Stimulated activated effector memory CD8-positive, alpha-beta T cell treated with anti-CD3 and anti-CD28 coated beads, Interleukin-12 subunit alpha, Interleukin-12 subunit beta, amount 100 ng/mL, for 72 hours (primary cell): ENCODE measurements around the gene RCSD1.
"Not testable (repeated sequence)": the region's sequence is repeated elsewhere in the genome, so short reads cannot be mapped to it uniquely, and the experiment has no call there.

ENCODE experiments used
- ATAC-seq: fragments of 150-1000 bp; cut with Tn5 transposase; 2 replicates; pipeline ENCODE4 v1.10.0; 2021
- DNase-seq, 2 donors: peaks; one replicate each; pipeline ENCODE4 v3.0.0; 2021 to 2022; ENCODE audit warnings: low spot score in 2 of 2
- H3K27ac Mint-ChIP-seq: one replicate; pipeline ENCODE4 v1.8.0; 2022; ENCODE audit warnings: mild to moderate bottlenecking, mixed read lengths
- H3K36me3 Mint-ChIP-seq: one replicate; pipeline ENCODE4 v1.8.0; 2022; ENCODE audit warnings: mild to moderate bottlenecking, mixed read lengths
- H3K4me1 Mint-ChIP-seq: one replicate; pipeline ENCODE4 v1.8.0; 2022; ENCODE audit warnings: mixed read lengths
- H3K4me3 Mint-ChIP-seq: one replicate; pipeline ENCODE4 v1.8.0; 2022; ENCODE audit warnings: mild to moderate bottlenecking, mixed read lengths
- H3K9me3 Mint-ChIP-seq: one replicate; pipeline ENCODE4 v1.8.0; 2022; ENCODE audit warnings: mixed read lengths

Gene RCSD1

GRCh38 chr1:167737169-167737568 lies 107.1 kb downstream of the RCSD1 start:
- Mint-ChIP-seq H3K9me3 (no peaks in the 10 kb centered on the region), H3K27ac (no peak overlapping the region), H3K4me1 (no peaks in the 10 kb centered on the region), H3K36me3 (no peaks in the 10 kb centered on the region), H3K4me3 (no peak overlapping the region)
- ATAC-seq, result no peak
- no peak for DNase-seq

GRCh38 chr1:167738158-167738557 lies 108.1 kb downstream of the RCSD1 start:
- Mint-ChIP-seq H3K4me3 (no peak overlapping the region), H3K9me3 (no peaks in the 10 kb centered on the region), H3K4me1 (no peaks in the 10 kb centered on the region), H3K36me3 (no peaks in the 10 kb centered on the region), H3K27ac (no peak overlapping the region)
- ATAC-seq, result no peak
- DNase-seq, result no peak

DNA sequence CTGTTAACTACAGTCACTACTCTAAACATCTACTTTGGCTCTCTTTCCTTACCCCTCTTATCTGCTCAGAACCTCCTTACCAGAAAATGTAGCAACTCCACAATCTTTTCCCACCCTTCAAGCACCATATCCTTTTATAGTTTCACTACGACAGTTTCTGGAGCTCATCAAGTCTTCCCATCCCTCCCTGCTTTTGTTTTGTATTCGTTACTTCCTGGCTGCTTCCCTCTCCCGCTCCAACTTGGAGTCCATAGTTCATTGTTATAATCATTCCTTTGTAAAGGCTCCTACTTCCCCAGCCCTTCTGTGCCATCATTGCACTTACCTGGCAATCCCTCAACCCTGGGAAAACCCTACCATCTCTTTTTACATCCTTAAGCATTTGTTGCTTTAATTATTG lies 109.7 kb downstream of the RCSD1 start:
- ATAC-seq (no peak), DNase-seq (no peak)
- H3K4me1 Mint-ChIP-seq, result no peaks in the 10 kb centered on the region
- H3K9me3 Mint-ChIP-seq, result no peaks in the 10 kb centered on the region
- H3K36me3 Mint-ChIP-seq, result no peaks in the 10 kb centered on the region
- H3K4me3 Mint-ChIP-seq, result no peak overlapping the region
- no peak overlapping the region for H3K27ac Mint-ChIP-seq

DNA sequence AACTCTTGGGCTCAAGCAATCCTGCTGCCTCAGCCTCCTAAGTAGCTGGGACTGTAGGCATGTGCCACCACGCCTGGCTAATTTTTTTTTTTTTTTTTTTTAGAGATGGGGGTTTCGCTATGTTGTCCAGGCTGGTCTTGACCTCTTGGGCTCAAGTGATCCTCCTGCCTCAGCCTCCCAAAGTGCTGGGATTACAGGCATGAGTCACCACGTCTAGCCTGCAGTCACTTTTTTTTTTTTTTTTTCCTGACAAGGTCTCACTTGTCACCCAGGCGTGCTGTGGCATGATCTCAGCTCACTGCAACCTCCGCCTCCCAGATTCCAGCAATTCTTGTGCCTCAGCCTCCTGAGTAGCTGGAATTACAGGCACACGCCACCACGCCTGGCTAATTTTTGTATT lies 111.1 kb downstream of the RCSD1 start:
- not testable (repeated sequence) for H3K4me1 Mint-ChIP-seq, ATAC-seq, H3K4me3 Mint-ChIP-seq, H3K27ac Mint-ChIP-seq, H3K9me3 Mint-ChIP-seq, H3K36me3 Mint-ChIP-seq, DNase-seq

- DNase-seq, result not testable (repeated sequence)
These were observed 112.5 kb downstream of the RCSD1 start for GRCh38 chr1:167742392-167743057.

GRCh38 chr1:167744901-167745300 lies 114.9 kb downstream of the RCSD1 start:
- H3K4me3 Mint-ChIP-seq, result no peak overlapping the region
- DNase-seq, result no peak
- H3K4me1 Mint-ChIP-seq, result no peaks in the 10 kb centered on the region
- no peaks in the 10 kb centered on the region for H3K9me3 Mint-ChIP-seq
- no peaks in the 10 kb centered on the region for H3K36me3 Mint-ChIP-seq
- no peak for ATAC-seq
- H3K27ac Mint-ChIP-seq, result no peak overlapping the region

More at GRCh38 chr1:167742392-167743057, 112.5 kb downstream of the RCSD1 start:
- not testable (repeated sequence) for H3K9me3 Mint-ChIP-seq, H3K27ac Mint-ChIP-seq, H3K4me3 Mint-ChIP-seq, ATAC-seq, H3K36me3 Mint-ChIP-seq, H3K4me1 Mint-ChIP-seq

- Mint-ChIP-seq H3K9me3 (no peaks in the 10 kb centered on the region), H3K4me1 (no peaks in the 10 kb centered on the region), H3K36me3 (no peaks in the 10 kb centered on the region), H3K4me3 (no peak overlapping the region), H3K27ac (no peak overlapping the region)
- ATAC-seq (no peak), DNase-seq (no peak)
These were observed 116.1 kb downstream of the RCSD1 start for GRCh38 chr1:167746013-167746672.

DNA sequence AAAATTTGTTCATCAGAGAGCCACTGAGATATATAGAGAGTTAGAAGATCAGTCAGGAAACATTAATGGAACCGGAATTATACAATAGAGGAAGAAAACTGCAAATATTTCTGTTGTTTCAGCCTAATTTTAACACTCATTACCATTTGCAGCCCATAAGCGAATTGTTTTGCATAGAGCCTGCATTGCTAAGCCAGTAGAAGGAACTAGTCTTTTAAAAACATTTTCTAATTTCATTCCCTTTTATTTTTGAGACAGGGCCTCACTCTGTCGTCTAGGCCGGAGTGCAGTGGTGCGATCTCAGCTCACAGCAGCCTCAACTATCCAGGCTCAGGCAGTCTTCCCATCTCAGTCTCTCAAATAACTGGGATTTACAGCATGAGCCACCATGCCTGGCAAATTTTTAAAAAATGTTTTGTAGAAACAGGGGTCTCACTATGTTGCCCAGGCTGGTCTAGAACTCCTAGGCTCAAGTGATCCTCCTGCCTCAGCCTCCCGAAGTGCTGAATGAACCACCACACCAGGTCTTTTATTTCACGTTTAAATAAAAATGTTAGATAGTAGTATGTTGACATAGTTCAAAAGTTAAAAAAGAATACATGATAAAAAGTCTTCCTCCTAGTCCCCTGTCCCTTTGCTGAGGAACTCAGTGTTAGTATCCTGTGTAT lies 117.1 kb downstream of the RCSD1 start:
- Mint-ChIP-seq H3K4me1 (no peaks in the 10 kb centered on the region), H3K36me3 (no peaks in the 10 kb centered on the region), H3K4me3 (no peak overlapping the region), H3K9me3 (no peaks in the 10 kb centered on the region), H3K27ac (no peak overlapping the region)
- no peak for DNase-seq
- ATAC-seq, result no peak

DNA sequence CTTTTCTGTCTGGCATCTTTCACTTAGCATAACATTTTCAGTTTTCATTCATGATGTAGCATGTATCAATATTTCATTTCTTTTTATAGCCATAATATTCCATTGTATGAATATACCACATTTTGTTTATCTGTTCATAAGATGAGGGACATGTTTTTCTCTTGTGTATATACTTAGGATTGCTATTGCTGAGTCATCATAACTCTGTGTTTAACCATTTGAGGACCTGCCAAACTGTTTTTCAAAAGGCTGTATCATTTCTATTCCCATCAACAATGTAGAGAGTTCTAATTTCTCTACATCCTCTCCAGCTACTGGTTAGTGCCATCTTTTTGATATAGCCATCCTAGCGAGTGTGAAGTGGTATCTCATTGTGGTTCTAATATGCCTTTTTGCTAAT lies 118.0 kb downstream of the RCSD1 start:
- H3K4me3 Mint-ChIP-seq, result no peak overlapping the region
- peaks cover 4% of the 10 kb centered on the region for H3K4me1 Mint-ChIP-seq
- H3K9me3 Mint-ChIP-seq, result no peaks in the 10 kb centered on the region
- H3K36me3 Mint-ChIP-seq, result no peaks in the 10 kb centered on the region
- DNase-seq (no peak), ATAC-seq (no peak)
- H3K27ac Mint-ChIP-seq, result no peak overlapping the region

DNA sequence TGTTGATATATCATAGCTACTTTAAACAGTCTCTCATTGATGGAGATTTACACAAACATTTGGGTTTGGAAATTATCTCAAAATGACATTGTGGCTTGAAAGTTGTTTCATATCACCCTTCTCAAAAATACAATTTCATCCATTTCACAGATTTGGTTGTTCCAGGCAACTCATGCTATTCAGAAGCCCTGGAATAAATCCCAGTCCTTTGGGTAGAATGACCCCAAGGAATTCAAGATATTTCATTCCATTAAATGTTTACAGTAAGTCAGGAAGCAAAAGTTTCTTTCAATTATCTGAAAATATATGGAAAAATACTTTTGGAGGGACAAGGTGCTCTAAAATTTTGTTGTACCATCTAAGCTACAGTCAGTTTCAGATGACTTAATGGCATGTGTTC lies 118.9 kb downstream of the RCSD1 start:
- H3K4me1 Mint-ChIP-seq, result peaks cover 6% of the 10 kb centered on the region
- no peak for ATAC-seq
- H3K9me3 Mint-ChIP-seq, result no peaks in the 10 kb centered on the region
- H3K4me3 Mint-ChIP-seq, result no peak overlapping the region
- H3K27ac Mint-ChIP-seq, result no peak overlapping the region
- no peak for DNase-seq
- H3K36me3 Mint-ChIP-seq, result no peaks in the 10 kb centered on the region

DNA sequence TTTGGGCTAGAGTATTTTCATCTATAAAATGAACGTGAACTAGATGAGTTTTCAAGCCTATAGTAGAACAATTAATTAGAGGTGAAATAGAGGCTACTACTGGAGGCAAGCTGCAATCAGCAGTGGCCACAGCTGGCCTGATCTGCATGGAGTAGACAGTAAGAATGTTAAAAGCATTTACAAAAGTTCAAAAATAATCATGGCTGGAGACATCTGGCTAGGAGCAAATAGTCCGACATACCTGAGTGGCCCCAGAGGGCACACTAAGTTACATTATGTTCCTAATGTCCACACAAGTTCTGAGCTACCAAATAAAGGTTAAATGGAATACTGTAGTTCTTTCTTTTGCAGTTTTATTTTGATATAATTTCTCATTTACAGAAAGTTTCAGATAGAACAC lies 119.7 kb downstream of the RCSD1 start:
- Mint-ChIP-seq H3K36me3 (no peaks in the 10 kb centered on the region), H3K27ac (no peak overlapping the region), H3K4me3 (no peak overlapping the region), H3K9me3 (no peaks in the 10 kb centered on the region), H3K4me1 (peaks cover 6% of the 10 kb centered on the region)
- ATAC-seq, result no peak
- no peak for DNase-seq

GRCh38 chr1:167750641-167751040 lies 120.6 kb downstream of the RCSD1 start:
- ATAC-seq (no peak), DNase-seq (no peak)
- Mint-ChIP-seq H3K27ac (no peak overlapping the region), H3K9me3 (no peaks in the 10 kb centered on the region), H3K4me1 (peaks cover 6% of the 10 kb centered on the region), H3K36me3 (no peaks in the 10 kb centered on the region), H3K4me3 (no peak overlapping the region)

GRCh38 chr1:167751676-167752075 lies 121.6 kb downstream of the RCSD1 start:
- no peak overlapping the region for H3K27ac Mint-ChIP-seq
- ATAC-seq (no peak), DNase-seq (no peak)
- H3K36me3 Mint-ChIP-seq, result no peaks in the 10 kb centered on the region
- H3K9me3 Mint-ChIP-seq, result no peaks in the 10 kb centered on the region
- peaks cover 6% of the 10 kb centered on the region for H3K4me1 Mint-ChIP-seq
- H3K4me3 Mint-ChIP-seq, result no peak overlapping the region

GRCh38 chr1:167752219-167752985 lies 122.4 kb downstream of the RCSD1 start:
- ATAC-seq, result peak; percentile 36
- Mint-ChIP-seq H3K36me3 (no peaks in the 10 kb centered on the region), H3K4me3 (no peak overlapping the region), H3K27ac (no peak overlapping the region), H3K4me1 (peaks cover 6% of the 10 kb centered on the region), H3K9me3 (no peaks in the 10 kb centered on the region)
- DNase-seq, result no peak

DNA sequence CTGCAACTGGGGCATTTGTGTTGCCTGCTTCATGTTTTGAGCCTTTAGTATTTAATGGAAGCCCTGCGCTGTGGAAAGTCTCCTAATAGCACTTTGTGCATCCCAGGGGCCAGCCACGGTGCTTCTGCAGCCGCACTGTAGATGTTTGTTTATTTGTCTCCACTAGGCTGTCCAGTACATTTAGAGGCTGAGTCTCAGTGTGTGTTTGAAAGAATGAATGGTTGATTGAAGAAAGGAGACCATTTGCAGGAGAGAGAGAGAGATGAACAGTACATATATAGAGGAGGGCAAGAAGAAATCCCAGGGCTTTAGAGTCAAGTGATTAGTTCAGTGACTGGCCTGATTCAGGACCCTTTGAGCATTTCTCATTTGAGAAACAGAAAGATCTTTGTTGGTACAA lies 125.6 kb downstream of the RCSD1 start:
- no peaks in the 10 kb centered on the region for H3K9me3 Mint-ChIP-seq
- H3K27ac Mint-ChIP-seq, result no peak overlapping the region
- no peak for ATAC-seq
- no peaks in the 10 kb centered on the region for H3K36me3 Mint-ChIP-seq
- peaks cover 6% of the 10 kb centered on the region for H3K4me1 Mint-ChIP-seq
- DNase-seq, result no peak
- no peak overlapping the region for H3K4me3 Mint-ChIP-seq
